ENCODE results near the gene IRF4.

- no peak for TF ChIP-seq POLR2AphosphoS5 (IDR thresholded peaks at IDR 0.05; ENCODE audit: low read depth, low read length)
- no peak for TF ChIP-seq POLR2A (IDR thresholded peaks at IDR 0.05; ENCODE audit: low read depth, low read length)
- TF ChIP-seq TAF1 (IDR thresholded peaks at IDR 0.05; ENCODE audit: borderline replicate concordance, low read depth, low read length): no peak
These were observed 24.9 kb upstream of the IRF4 start for GRCh38 chr6:366389-367297.
